GM18951 (cell line): Measurements from ENCODE around the gene HIGD1C.
"Not testable (repeated sequence)": the region's sequence is repeated elsewhere in the genome, so short reads cannot be mapped to it uniquely, and the experiment has no call there.

Experiments
- POLR2A ChIP-seq: IDR thresholded peaks from 4 replicates; pipeline ENCODE4 v1.6.1; 2011; ENCODE audit warnings: mild to moderate bottlenecking; ENCODE audit not compliant: insufficient read length, insufficient read depth; ENCODE audit errors: extremely low read depth
- in situ Hi-C: fragments of 300-500 bp; cut with MboI; formaldehyde crosslinking; loops from one replicate; pipeline ENCODE4 v1.12.0; 2022; ENCODE audit warnings: low sequenced_read_pairs, mixed read lengths, inconsistent platforms; ENCODE audit not compliant: unreplicated experiment

HIGD1C gene

DNA sequence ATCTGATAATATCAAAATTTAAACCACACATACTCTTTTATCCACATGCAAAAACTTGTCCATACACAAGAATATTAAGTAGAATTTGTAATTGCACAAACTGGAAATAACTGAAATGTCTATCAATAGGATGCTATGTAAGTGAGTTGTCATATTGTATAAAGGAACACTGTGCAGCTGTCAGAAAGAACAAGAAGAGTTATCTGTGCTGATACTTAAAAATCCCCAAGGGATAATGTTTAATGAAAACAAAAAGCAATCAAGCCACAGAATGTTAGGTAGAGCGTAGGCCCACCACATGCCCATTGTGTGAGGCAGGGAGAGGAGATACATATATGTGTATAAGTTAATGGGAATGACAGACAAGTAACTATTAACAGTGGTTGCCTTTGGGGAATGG, 25.9 kb upstream of the HIGD1C start:
- TF ChIP-seq POLR2A, result no peak
- in situ Hi-C loops, result no loop called here

DNA sequence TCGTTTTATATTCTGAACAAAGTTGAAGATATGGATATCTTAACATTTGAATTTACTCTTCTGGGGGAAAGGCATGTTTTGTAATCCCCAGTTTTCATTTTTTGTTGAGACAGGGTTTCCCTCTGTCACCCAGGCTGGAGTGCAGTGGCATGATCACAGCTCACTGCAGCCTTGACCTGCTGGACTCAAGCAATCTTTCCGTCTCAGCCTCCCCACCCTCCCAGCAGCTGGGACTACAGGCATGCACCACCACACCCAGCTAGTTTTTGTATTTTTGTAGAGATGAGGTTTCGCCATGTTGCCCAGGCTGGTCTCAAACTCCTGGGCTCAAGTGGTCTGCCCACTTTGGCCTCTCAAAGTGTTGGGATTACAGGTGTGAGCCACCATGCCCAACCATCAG, 25.4 kb upstream of the HIGD1C start:
- in situ Hi-C loops, result not testable (repeated sequence)

DNA sequence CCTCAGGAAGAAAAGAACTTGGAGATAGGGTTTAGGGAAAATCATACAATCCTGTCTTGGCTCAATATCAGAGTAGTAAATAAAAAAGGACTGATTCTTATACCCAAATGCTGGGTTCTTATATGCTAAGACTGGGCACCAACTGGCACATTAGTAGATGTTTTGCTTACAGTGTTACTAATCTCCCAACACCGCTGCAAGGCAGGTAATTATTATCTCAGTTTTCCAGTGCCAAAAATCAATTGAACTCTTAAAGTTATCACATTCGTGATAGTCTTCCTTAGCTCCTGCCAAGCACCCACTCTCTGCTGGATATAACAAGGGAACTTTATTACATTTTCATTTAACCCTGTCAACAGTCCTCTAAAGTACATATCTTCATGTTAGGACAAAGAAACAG, 25.0 kb upstream of the HIGD1C start:
- no peak for TF ChIP-seq POLR2A
- in situ Hi-C loops, result no loop called here

DNA sequence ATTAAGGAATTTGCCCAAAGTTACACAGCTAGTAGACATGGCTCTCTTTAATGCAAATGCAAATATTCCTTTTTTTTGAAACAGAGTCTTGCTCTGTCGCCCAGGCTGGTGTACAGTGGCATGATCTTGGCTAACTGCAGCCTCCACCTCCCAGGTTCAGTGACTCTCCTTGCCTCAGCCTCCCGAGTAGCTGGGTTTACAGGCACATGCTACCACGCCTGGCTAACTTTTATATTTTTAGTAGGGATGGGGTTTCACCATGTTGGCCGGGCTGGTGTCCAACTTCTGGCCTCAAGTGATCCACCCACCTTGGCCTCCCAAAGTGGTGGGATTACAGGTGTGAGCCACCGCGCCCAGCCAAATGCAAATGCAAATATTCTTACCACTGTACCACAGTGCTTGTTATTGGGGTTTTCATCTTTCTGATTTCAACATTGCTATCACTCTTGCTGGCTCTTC, 24.5 kb upstream of the HIGD1C start:
- no peak for TF ChIP-seq POLR2A
- in situ Hi-C loops, result no loop called here

DNA sequence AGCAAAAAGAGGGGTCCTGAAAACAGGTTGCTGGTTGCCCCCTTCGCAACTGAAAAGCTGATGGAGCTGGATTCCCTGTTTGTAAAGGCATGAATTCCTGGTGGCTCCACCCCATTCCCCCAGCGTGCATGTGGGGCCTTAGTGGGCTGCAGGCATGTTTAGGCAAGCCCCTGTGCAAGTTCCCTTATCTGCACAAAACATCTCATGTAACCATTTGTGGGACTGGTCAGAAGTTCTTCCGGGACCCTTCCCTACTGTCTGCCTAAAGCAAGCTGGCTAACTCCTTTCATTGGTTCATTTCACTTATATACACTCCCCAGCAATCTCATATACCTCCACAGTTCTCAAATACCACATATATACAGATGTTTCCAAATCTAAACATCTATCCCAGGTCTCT, 24.0 kb upstream of the HIGD1C start:
- no peak for TF ChIP-seq POLR2A
- in situ Hi-C loops, result no loop called here

DNA sequence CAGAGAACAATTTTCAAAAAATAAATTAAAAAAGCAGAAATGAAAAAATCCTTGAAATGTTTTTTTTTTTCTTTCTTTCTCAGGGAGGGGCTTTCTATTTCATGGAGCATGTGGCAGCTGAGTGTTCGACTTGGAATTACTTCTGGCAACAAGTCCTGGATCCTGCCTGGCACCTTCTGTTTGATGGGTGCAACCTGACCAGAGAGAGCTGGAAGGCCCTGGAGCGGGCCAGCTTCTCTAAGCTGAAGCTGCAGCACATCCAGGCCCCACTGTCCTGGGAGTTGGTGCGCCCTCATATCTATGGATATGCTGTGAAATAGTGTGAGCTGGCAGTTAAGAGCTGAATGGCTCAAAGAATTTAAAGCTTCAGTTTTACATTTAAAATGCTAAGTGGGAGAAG, 22.5 kb upstream of the HIGD1C start:
- TF ChIP-seq POLR2A, result no peak
- in situ Hi-C loops, result no loop called here

DNA sequence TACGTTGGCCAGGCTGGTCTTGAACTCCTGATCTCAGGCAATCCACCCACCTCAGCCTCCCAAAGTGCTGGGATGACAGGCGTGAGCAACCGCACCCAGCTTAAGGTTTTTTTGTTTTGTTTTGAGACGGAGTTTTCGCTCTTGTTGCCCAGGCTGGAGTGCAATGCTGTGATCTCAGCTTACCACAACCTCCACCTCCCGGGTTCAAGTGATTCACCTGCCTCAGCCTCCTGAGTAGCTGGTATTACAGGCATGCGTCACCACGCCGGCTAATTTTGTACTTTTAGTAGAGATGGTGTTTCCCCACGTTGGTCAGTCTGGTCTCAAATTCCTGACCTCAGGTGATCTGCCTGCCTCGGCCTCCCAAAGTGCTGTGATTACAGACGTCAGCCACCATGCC, 21.9 kb upstream of the HIGD1C start:
- in situ Hi-C loops, result not testable (repeated sequence)

DNA sequence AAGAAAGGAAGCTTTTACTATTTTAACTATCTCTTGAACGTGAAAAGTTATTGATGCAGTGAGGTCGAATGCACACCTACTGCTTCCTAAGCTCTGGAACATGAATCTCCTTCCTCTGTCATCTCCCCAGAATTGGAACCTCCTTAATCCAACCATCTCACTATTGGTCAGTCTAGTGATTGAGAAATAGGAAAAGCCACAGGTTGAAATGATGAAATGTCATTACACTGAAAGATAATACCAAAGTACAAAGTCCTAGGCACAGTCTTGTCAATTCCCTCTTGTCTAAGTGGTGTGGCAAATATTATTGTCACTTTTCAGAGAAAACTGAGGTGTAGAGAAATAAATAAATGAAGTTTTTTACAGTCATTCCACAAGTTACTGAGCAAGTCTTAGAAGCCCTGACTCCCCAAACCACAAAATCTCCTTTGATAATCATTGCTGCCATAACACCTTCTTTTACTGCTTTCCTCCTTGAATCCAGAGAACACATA, 19.5 kb upstream of the HIGD1C start:
- no peak for TF ChIP-seq POLR2A
- in situ Hi-C loops, result no loop called here

DNA sequence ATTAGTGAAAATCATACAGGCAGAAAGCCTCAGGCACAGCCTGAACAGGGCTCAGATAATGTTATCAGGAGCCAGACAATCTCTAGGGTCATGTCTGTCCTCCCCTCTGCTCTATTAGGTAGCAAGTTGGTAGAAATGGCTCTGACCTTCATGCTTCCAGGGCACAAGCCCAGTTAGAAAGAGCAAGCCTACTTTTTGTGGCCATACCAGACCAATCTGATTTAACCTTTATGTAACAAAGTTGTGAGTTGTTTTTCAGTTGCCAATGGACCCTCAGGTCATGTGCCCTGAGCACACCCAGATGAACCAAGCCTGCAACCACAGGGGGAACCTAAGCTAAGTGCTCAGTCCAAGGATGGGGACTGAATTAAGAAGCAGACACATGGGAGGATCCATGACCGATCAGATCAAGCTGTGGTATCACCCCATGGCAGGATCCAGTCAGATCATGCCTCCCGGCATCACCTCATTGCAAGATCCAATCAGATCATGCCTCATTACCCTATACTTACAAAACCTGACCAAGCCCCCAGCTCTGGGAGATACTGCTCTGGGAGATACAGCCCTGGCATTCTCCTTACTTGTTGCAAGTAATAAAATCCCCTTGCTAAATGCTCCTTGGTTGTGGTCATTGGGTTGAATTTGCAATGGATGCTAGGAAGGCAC, 18.8 kb upstream of the HIGD1C start:
- in situ Hi-C loops, result no loop called here
- TF ChIP-seq POLR2A, result no peak

DNA sequence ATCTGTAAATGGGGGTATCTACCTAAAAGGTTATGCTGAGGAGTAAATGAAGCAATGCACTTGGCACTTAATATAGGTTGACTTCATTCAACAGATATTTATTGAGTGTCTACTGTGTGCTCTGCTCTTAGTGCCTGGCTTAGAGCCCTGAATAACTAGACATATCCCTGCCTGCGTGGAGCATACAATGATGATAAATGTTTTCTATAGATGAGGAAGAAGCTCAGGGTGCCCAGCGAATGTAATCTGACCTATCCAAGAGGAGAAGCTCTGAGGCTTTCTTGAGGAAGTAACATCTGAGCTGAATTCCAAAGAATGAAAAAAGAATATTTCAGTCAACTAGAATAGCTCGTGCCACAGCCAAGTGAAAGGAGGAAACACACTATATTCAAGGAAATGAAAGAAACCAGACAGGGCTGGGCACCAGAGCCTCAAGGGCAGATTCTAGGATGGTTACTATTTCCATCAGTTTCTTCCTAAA, 17.9 kb upstream of the HIGD1C start:
- in situ Hi-C loops, result no loop called here
- no peak for TF ChIP-seq POLR2A

DNA sequence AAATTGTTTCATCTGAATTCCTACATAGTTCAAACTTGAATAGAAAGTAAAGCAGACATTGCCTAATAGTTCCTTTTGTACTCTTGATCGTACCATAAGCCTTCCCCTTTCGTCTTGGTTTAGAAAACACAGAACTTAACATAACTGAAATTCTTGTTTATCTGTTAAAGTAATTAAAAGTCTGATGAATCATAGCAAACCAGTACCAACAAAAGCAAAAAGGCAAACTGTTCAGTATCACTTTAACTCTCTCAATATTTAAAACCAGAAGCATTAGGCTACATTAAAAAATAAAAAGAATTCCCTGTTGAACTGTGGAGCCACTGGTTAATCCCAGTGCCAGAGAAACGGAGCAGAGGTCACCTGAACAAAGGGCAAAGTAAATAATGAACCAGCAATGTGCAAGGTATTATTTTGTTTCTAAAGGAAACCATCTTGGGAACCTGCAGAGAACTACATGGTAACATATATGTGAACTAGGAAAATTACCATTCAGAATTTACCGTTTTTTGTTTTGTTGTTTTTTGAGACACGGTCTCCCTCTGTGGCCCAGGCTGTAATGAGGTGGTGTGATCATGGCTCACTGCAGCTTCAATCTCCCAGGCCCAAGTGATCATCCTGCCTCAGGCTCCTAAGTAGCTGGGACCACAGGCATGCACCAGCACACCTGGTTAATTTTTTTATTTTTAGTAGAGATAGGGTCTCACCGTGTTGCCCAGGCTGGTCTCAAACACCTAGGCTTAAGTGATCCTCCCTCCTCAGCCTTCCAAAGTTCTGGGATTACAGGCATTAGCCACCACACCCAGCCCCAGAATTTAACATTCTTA, 17.1 kb upstream of the HIGD1C start:
- TF ChIP-seq POLR2A, result no peak
- in situ Hi-C loops, result no loop called here

DNA sequence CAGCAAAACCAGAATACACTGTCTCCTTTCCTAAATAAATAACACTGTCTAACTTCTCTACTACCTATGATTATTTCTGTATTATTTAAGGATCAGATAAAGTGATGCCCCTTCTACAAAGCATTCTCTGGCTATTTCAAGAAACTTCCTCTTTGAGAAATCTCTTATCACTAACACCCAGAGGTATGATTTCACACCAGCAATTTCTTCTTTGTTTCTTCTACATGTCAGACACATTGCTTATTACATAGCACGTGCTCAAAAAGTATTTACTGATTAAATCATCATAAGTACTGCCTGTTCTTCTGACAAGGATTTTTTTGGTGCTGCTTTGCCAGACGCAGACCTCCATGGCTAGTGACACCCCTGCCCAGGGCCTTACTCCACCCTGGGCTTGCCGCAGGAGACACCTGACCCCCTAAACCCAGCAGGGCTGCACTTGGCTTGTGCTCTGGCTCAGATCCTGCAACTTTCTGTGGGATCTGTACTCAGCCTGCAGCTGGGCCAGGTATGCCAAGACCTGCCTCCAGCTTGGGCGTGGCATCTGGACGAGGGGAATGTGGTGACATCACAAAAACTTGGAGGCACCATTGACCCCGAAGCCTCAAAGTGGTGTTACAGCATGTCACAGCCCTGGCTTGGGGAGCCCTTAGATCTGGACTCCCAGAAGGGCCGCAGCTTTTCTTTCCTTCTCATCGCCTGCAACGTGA, 15.4 kb upstream of the HIGD1C start:
- no peak for TF ChIP-seq POLR2A
- in situ Hi-C loops, result no loop called here

DNA sequence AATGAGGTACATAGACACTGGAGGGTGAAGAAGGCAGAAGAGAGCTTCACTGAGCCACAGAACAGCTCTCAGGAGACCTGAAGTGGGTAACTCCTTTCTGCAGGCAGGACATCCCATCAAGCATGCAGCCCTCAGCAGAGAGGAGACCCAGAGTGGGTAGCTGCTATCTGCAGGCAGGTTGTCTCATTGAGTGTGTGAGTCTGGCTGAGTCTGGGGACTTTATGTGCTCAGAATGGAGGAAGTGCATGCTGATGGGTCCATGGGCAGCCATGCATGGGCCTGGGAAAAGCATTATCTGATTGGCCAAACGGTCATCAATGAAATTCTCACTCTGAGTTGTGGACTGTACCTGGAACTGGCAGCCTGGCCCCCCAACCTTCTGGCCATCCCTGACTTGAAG, 14.7 kb upstream of the HIGD1C start:
- no peak for TF ChIP-seq POLR2A
- in situ Hi-C loops, result no loop called here
